Ectodermal cell (in vitro differentiated cells): Measurements from ENCODE around the gene ACTC1.
A peak's percentile ranks its signal among the peaks of the same experiment; 100 is the strongest.

Source experiments
- H3K27ac ChIP-seq: 2 replicates; pipeline ENCODE4 v1.7.0; 2013; ENCODE audit warnings: mild to moderate bottlenecking, low read depth, low read length; ENCODE audit not compliant: insufficient read depth, poor library complexity, severe bottlenecking
- H3K27me3 ChIP-seq: 2 replicates; pipeline ENCODE4 v1.7.0; 2013; ENCODE audit warnings: mild to moderate bottlenecking, low read length; ENCODE audit not compliant: insufficient read depth, control insufficient read depth, poor library complexity, severe bottlenecking
- H3K36me3 ChIP-seq: one replicate; pipeline ENCODE4 v1.7.0; 2013; ENCODE audit warnings: low read length; ENCODE audit not compliant: control insufficient read depth, insufficient read depth
- H3K4me1 ChIP-seq: one replicate; pipeline ENCODE4 v1.7.0; 2013; ENCODE audit warnings: low read length; ENCODE audit not compliant: control insufficient read depth, insufficient read depth
- H3K4me3 ChIP-seq: 2 replicates; pipeline ENCODE4 v1.7.0; 2013; ENCODE audit warnings: low read depth, low read length, control low read depth; ENCODE audit not compliant: insufficient read depth
- H3K9me3 ChIP-seq: 2 replicates; pipeline ENCODE4 v1.7.0; 2013; ENCODE audit warnings: mild to moderate bottlenecking, low read length, moderate library complexity; ENCODE audit not compliant: control insufficient read depth
- WGBS, 2 experiments: methylation state at CpG; one replicate each; pipeline ENCODE4 v1.1.7; 2013; ENCODE audit warnings: missing lambda C conversion rate in 2 of 2; 5-methylcytosine and 5-hydroxymethylcytosine counted together

Gene ACTC1

GRCh38 chr15:34760909-34761308 is 34.4 kb downstream of the ACTC1 start:
- Histone ChIP-seq H3K27me3 (peaks cover 27% of the 10 kb centered on the region), H3K36me3 (no peaks in the 10 kb centered on the region), H3K27ac (no peak overlapping the region), H3K9me3 (no peaks in the 10 kb centered on the region), H3K4me1 (no peaks in the 10 kb centered on the region), H3K4me3 (no peak overlapping the region)
- WGBS, 2 experiments = 67% methylated on average over 3 of the region's 3 CpGs; no CpG with 5 or more reads in 1 of the 2 experiments

- Histone ChIP-seq H3K27me3 (peaks cover 36% of the 10 kb centered on the region), H3K36me3 (no peaks in the 10 kb centered on the region), H3K4me3 (no peak overlapping the region), H3K27ac (no peak overlapping the region), H3K9me3 (no peaks in the 10 kb centered on the region), H3K4me1 (peaks cover 5% of the 10 kb centered on the region)
- 63 to 75% methylated on average over 2 of the region's 2 CpGs for WGBS, 2 experiments
Observed at GRCh38 chr15:34759992-34760391, 35.4 kb downstream of the ACTC1 start.

- 18 to 23% methylated on average over 3 of the region's 3 CpGs for WGBS, 2 experiments
- Histone ChIP-seq H3K9me3 (no peaks in the 10 kb centered on the region), H3K4me3 (no peak overlapping the region), H3K4me1 (peaks cover 5% of the 10 kb centered on the region), H3K27ac (no peak overlapping the region), H3K36me3 (no peaks in the 10 kb centered on the region), H3K27me3 (peaks cover 42% of the 10 kb centered on the region)
Observed at GRCh38 chr15:34759347-34759746, 36.0 kb downstream of the ACTC1 start.

GRCh38 chr15:34757262-34757661 is 38.1 kb downstream of the ACTC1 start:
- Histone ChIP-seq H3K9me3 (no peaks in the 10 kb centered on the region), H3K4me1 (peaks cover 5% of the 10 kb centered on the region), H3K27me3 (peaks cover 58% of the 10 kb centered on the region), H3K36me3 (no peaks in the 10 kb centered on the region), H3K27ac (no peak overlapping the region), H3K4me3 (no peak overlapping the region)
- WGBS, 2 experiments = 88 to 93% methylated on average over 2 to 3 of the region's 3 CpGs

GRCh38 chr15:34755419-34755773 is 40.0 kb downstream of the ACTC1 start:
- Histone ChIP-seq H3K4me3 (peak overlapping the region; percentile 42), H3K27me3 (peaks cover 63% of the 10 kb centered on the region), H3K9me3 (no peaks in the 10 kb centered on the region)

GRCh38 chr15:34754674-34755418 is 40.5 kb downstream of the ACTC1 start, which contains the start of gene GJD2:
TSS of gene GJD2 (minus strand) at chr15:34754998. CDS start at chr15:34754488, 510 bp downstream.
- Histone ChIP-seq H3K4me3 (peak within 1 kb of the TSS; percentile 42), H3K9me3 (no peaks in the 10 kb centered on the region), H3K4me1 (peaks cover 5% of the 10 kb centered on the region), H3K27ac (no peak within 1 kb of the TSS), H3K27me3 (peaks cover 64% of the 10 kb centered on the region), H3K36me3 (no peaks in the 10 kb centered on the region)
- 1% methylated on average over 81 of the region's 81 CpGs for WGBS, 2 experiments

More at GRCh38 chr15:34755419-34755773, 40.0 kb downstream of the ACTC1 start:
- Histone ChIP-seq H3K27ac (no peak overlapping the region), H3K4me1 (peaks cover 5% of the 10 kb centered on the region), H3K36me3 (no peaks in the 10 kb centered on the region)
- WGBS, 2 experiments = 11 to 17% methylated on average over 9 to 11 of the region's 11 CpGs

- peaks cover 5% of the 10 kb centered on the region for H3K4me1 ChIP-seq
- H3K36me3 ChIP-seq = no peaks in the 10 kb centered on the region
- no peaks in the 10 kb centered on the region for H3K9me3 ChIP-seq
- no peak overlapping the region for H3K27ac ChIP-seq
- H3K27me3 ChIP-seq = peaks cover 67% of the 10 kb centered on the region
- 7 to 9% methylated on average over 27 of the region's 27 CpGs for WGBS, 2 experiments
- peak overlapping the region; percentile 42 for H3K4me3 ChIP-seq
Observed at GRCh38 chr15:34754171-34754601, 41.2 kb downstream of the ACTC1 start.

- H3K9me3 ChIP-seq = no peaks in the 10 kb centered on the region
- peaks cover 65% of the 10 kb centered on the region for H3K27me3 ChIP-seq
- peaks cover 5% of the 10 kb centered on the region for H3K4me1 ChIP-seq
- 28 to 39% methylated on average over 9 to 10 of the region's 11 CpGs for WGBS, 2 experiments
- H3K4me3 ChIP-seq = no peak overlapping the region
- no peak overlapping the region for H3K27ac ChIP-seq
- H3K36me3 ChIP-seq = no peaks in the 10 kb centered on the region
Observed at GRCh38 chr15:34753236-34753894, 42.0 kb downstream of the ACTC1 start.

GRCh38 chr15:34749691-34750090 is 45.7 kb downstream of the ACTC1 start:
- WGBS, 2 experiments = 82 to 88% methylated on average over 4 of the region's 4 CpGs
- no peaks in the 10 kb centered on the region for H3K36me3 ChIP-seq
- no peaks in the 10 kb centered on the region for H3K9me3 ChIP-seq
- no peak overlapping the region for H3K4me3 ChIP-seq
- no peaks in the 10 kb centered on the region for H3K4me1 ChIP-seq
- H3K27ac ChIP-seq = no peak overlapping the region
- H3K27me3 ChIP-seq = peaks cover 28% of the 10 kb centered on the region
